H1 (cell line): Measurements from ENCODE around the gene KRTAP9-2. TPM values are rescaled to one million over a fixed set of nuclear protein-coding genes. Genes with fewer than 3 reads are reported as not detected.

Experiments used
- CTCF ChIA-PET: fragments of 300-600 bp; sonication (Branson Sonifier 250); formaldehyde crosslinking; loops from one replicate; lab custom pipeline; 2021; ENCODE audit not compliant: partially characterized antibody; lab: Charles Lee
- POLR2A ChIA-PET: fragments of 300-600 bp; sonication (Branson Sonifier 250); formaldehyde crosslinking; loops from one replicate; lab custom pipeline; 2021; ENCODE audit warnings: inconsistent platforms; ENCODE audit not compliant: partially characterized antibody; lab: Charles Lee
- DNase-seq, 2 experiments: peaks; one replicate each; pipeline versions ENCODE4 v3.0.0 to v3.0.0-alpha.2; 2010 to 2022; ENCODE audit warnings: low spot score in 2 of 2, low read depth in 1 of 2, mixed read lengths in 1 of 2
- FAIRE-seq: peaks from 2 replicates; lab custom pipeline; 2011; peaks lifted over from hg19 to GRCh38; lab: Jason Lieb, UNC
- H2AFZ ChIP-seq: 2 replicates; pipeline ENCODE4 v1.8.1; 2012; ENCODE audit warnings: low read length, inconsistent platforms
- H2AK5ac ChIP-seq: 2 replicates; pipeline ENCODE4 v1.6.1; 2013; ENCODE audit warnings: low read depth, low read length
- H2BK120ac ChIP-seq: replicated peaks from 2 replicates; pipeline ENCODE3; 2013; ENCODE audit warnings: low read depth, low read length, inconsistent platforms
- H2BK12ac ChIP-seq: 2 replicates; pipeline ENCODE4 v1.6.1; 2013; ENCODE audit warnings: low read depth, low read length
- H2BK15ac ChIP-seq: 2 replicates; pipeline ENCODE4 v1.6.1; 2013; ENCODE audit warnings: low read length
- H2BK20ac ChIP-seq: 2 replicates; pipeline ENCODE4 v1.6.1; 2013; ENCODE audit warnings: low read length
- H2BK5ac ChIP-seq: 2 replicates; pipeline ENCODE4 v1.6.1; 2013; ENCODE audit warnings: low read depth, low read length
- H3K14ac ChIP-seq: 2 replicates; pipeline ENCODE4 v1.6.1; 2013; ENCODE audit warnings: inconsistent platforms; ENCODE audit not compliant: insufficient read length
- H3K18ac ChIP-seq: 2 replicates; pipeline ENCODE4 v1.6.1; 2013; ENCODE audit warnings: low read length; ENCODE audit errors: extremely low read depth
- H3K23ac ChIP-seq: 2 replicates; pipeline ENCODE4 v1.6.1; 2013; ENCODE audit warnings: inconsistent platforms; ENCODE audit not compliant: insufficient read length
- H3K23me2 ChIP-seq: 2 replicates; pipeline ENCODE4 v1.6.1; 2013; ENCODE audit warnings: low read depth, low read length
- H3K27ac ChIP-seq: 2 replicates; pipeline ENCODE4 v1.6.1; 2011; ENCODE audit warnings: low read depth, low read length, inconsistent platforms
- H3K27me3 ChIP-seq, 4 experiments: replicated peaks in 1 of 4; 1 replicate in 1 of 4; 2 replicates in 3 of 4; pipeline versions ENCODE4 v1.6.1 to v1.8.1; 2011 to 2013; ENCODE audit warnings: low read length in 3 of 4, mild to moderate bottlenecking in 3 of 4, inconsistent platforms in 2 of 4, mixed read lengths in 2 of 4, moderate library complexity in 1 of 4; ENCODE audit not compliant: control insufficient read depth in 3 of 4, insufficient read depth in 3 of 4; ENCODE audit errors: extremely low read depth in 1 of 4
- H3K36me3 ChIP-seq, 4 experiments: 2 replicates each; pipeline versions ENCODE4 v1.6.1 to v1.8.1; 2011 to 2013; ENCODE audit warnings: mild to moderate bottlenecking in 4 of 4, low read length in 3 of 4, moderate library complexity in 2 of 4, control low read depth in 1 of 4, inconsistent platforms in 1 of 4; ENCODE audit not compliant: insufficient read depth in 4 of 4, control insufficient read depth in 2 of 4
- H3K4ac ChIP-seq: replicated peaks from 2 replicates; pipeline ENCODE3; 2013; ENCODE audit warnings: low read length, low read depth, mixed read lengths, inconsistent platforms; ENCODE audit not compliant: insufficient read length
- H3K4me1 ChIP-seq, 4 experiments: replicated peaks in 1 of 4; 1 replicate in 1 of 4; 2 replicates in 3 of 4; pipeline versions ENCODE4 v1.6.1 to v1.8.1; 2011 to 2013; ENCODE audit warnings: low read length in 3 of 4, inconsistent platforms in 2 of 4, mixed read lengths in 1 of 4; ENCODE audit not compliant: insufficient read depth in 4 of 4, control insufficient read depth in 3 of 4
- H3K4me2 ChIP-seq, 2 experiments: 2 replicates each; pipeline versions ENCODE4 v1.6.1 to v1.8.1; 2011 to 2013; ENCODE audit warnings: low read depth in 2 of 2, low read length in 2 of 2, control low read depth in 1 of 2, inconsistent platforms in 1 of 2, mild to moderate bottlenecking in 1 of 2; ENCODE audit not compliant: insufficient read depth in 1 of 2
- H3K4me3 ChIP-seq, 4 experiments: fragments of 200-600, 300-600 bp in 1 of 4; sonication (generic), shearing (Covaris generic), sonication (Bioruptor Twin) in 1 of 4; 2 replicates each; pipeline versions ENCODE4 v1.5.1 to v1.8.1; 2011 to 2016; ENCODE audit warnings: low read length in 4 of 4, low read depth in 3 of 4, control low read depth in 2 of 4, inconsistent platforms in 2 of 4, mild to moderate bottlenecking in 2 of 4, mixed read lengths in 1 of 4, moderate library complexity in 1 of 4; ENCODE audit not compliant: insufficient read depth in 2 of 4; ENCODE audit errors: extremely low read depth in 1 of 4
- H3K56ac ChIP-seq: replicated peaks from 2 replicates; pipeline ENCODE3; 2013; ENCODE audit warnings: low read depth, mild to moderate bottlenecking, mixed read lengths, low read length, inconsistent platforms; ENCODE audit not compliant: insufficient read length
- H3K79me1 ChIP-seq: 2 replicates; pipeline ENCODE4 v1.6.1; 2013; ENCODE audit warnings: low read depth, low read length, control low read depth
- H3K79me2 ChIP-seq, 2 experiments: 2 replicates each; pipeline versions ENCODE4 v1.6.1 to v1.8.1; 2012 to 2013; ENCODE audit warnings: low read length in 2 of 2, mild to moderate bottlenecking in 2 of 2, inconsistent platforms in 1 of 2; ENCODE audit not compliant: insufficient read depth in 2 of 2, control insufficient read depth in 1 of 2
- H3K9ac ChIP-seq, 4 experiments: replicated peaks in 1 of 4; 1 replicate in 1 of 4; 2 replicates in 3 of 4; pipeline versions ENCODE4 v1.6.1 to v1.8.1; 2011 to 2013; ENCODE audit warnings: low read depth in 3 of 4, low read length in 3 of 4, control low read depth in 2 of 4, mild to moderate bottlenecking in 2 of 4, moderate library complexity in 2 of 4, inconsistent platforms in 1 of 4; ENCODE audit errors: extremely low read depth in 1 of 4
- H3K9me3 ChIP-seq, 2 experiments: 2 replicates each; pipeline versions ENCODE4 v1.6.1 to v1.8.1; 2012 to 2013; ENCODE audit warnings: mild to moderate bottlenecking in 2 of 2, moderate library complexity in 2 of 2, control low read depth in 1 of 2, inconsistent platforms in 1 of 2, low read depth in 1 of 2, low read length in 1 of 2, mixed read lengths in 1 of 2; ENCODE audit not compliant: insufficient read depth in 2 of 2
- H4K20me1 ChIP-seq, 2 experiments: replicated peaks in 1 of 2; 2 replicates each; pipeline versions ENCODE3 to v1.8.1; 2011 to 2013; ENCODE audit warnings: inconsistent platforms in 2 of 2, low read length in 2 of 2, mild to moderate bottlenecking in 1 of 2; ENCODE audit not compliant: insufficient read depth in 2 of 2, control insufficient read depth in 1 of 2
- H4K5ac ChIP-seq: 2 replicates; pipeline ENCODE4 v1.6.1; 2013; ENCODE audit warnings: low read length, low read depth, mixed read lengths, inconsistent platforms; ENCODE audit not compliant: insufficient read length
- H4K8ac ChIP-seq: 2 replicates; pipeline ENCODE4 v1.8.0; 2013; ENCODE audit warnings: mild to moderate bottlenecking, moderate library complexity, low read length, inconsistent platforms; ENCODE audit not compliant: insufficient read depth; ENCODE audit errors: extremely low read depth
- H4K91ac ChIP-seq: replicated peaks from 2 replicates; pipeline ENCODE3; 2013; ENCODE audit warnings: low read length, mixed read lengths, inconsistent platforms; ENCODE audit not compliant: insufficient read length
- CBX8 ChIP-seq: fragments of 300-800, 300-1000 bp; sonication (generic); IDR thresholded peaks from 2 replicates; pipeline ENCODE4 v1.7.1; 2016; ENCODE audit warnings: low read depth, low read length, borderline replicate concordance
- CHD1 ChIP-seq: IDR thresholded peaks from 2 replicates; pipeline ENCODE4 v1.6.1; 2012; ENCODE audit warnings: low read depth, low read length, improper control_type of control experiment
- CTCF ChIP-seq, 3 experiments: IDR thresholded peaks; 1 replicate in 2 of 3; 2 replicates in 1 of 3; pipeline versions ENCODE4 v1.5.1 to v1.6.1; 2011; ENCODE audit warnings: low read length in 3 of 3, mild to moderate bottlenecking in 3 of 3, inconsistent platforms in 2 of 3, low read depth in 1 of 3, moderate library complexity in 1 of 3; ENCODE audit not compliant: insufficient read depth in 1 of 3; ENCODE audit errors: control extremely low read depth in 1 of 3
- JUN ChIP-seq: IDR thresholded peaks from 2 replicates; pipeline ENCODE4 v1.6.1; 2011; ENCODE audit warnings: low read depth, mild to moderate bottlenecking, improper control_type of control experiment, low read length
- KDM5A ChIP-seq: fragments of 200-600 bp; IDR thresholded peaks from 2 replicates; pipeline ENCODE4 v1.7.1; 2012; ENCODE audit warnings: mild to moderate bottlenecking, low read length, inconsistent platforms, mixed read lengths
- SAP30 ChIP-seq: fragments of 300-600 bp; sonication (generic); IDR thresholded peaks from 2 replicates; pipeline ENCODE4 v1.7.1; 2012; ENCODE audit warnings: low read length, moderate library complexity, mild to moderate bottlenecking, inconsistent platforms; ENCODE audit not compliant: insufficient read depth, insufficient replicate concordance
- SP4 ChIP-seq: IDR thresholded peaks from 2 replicates; pipeline ENCODE4 v1.6.1; 2012; ENCODE audit warnings: low read length, inconsistent platforms
- TAF7 ChIP-seq: optimal IDR thresholded peaks from 2 replicates; pipeline ENCODE3; 2011; ENCODE audit warnings: low read depth, mild to moderate bottlenecking, inconsistent platforms, low read length, moderate library complexity, borderline replicate concordance
- TBP ChIP-seq: IDR thresholded peaks from 2 replicates; pipeline ENCODE4 v1.6.1; 2011; ENCODE audit warnings: low read depth, low read length, improper control_type of control experiment
- TCF12 ChIP-seq: IDR thresholded peaks from 2 replicates; pipeline ENCODE4 v1.6.1; 2011; ENCODE audit warnings: low read depth, mild to moderate bottlenecking, low read length
- TEAD4 ChIP-seq: IDR thresholded peaks from 2 replicates; pipeline ENCODE4 v1.6.1; 2012; ENCODE audit warnings: low read depth, low read length, inconsistent platforms, mixed read lengths
- WGBS, 2 experiments: shearing (Covaris generic) in 1 of 2; methylation state at CpG; one replicate each; pipeline versions ENCODE4 v1.1.6 to v1.1.7; 2013 to 2015; ENCODE audit warnings: low lambda C conversion rate in 2 of 2, mixed read lengths in 2 of 2, inconsistent platforms in 1 of 2, low coverage in 1 of 2, missing lambda C conversion rate in 1 of 2; ENCODE audit not compliant: insufficient replicate concordance in 2 of 2, insufficient coverage in 1 of 2, insufficient read length in 1 of 2; ENCODE audit errors: extremely low coverage in 1 of 2, missing lambda C conversion rate in 1 of 2; 5-methylcytosine and 5-hydroxymethylcytosine counted together
- polyA plus RNA-seq, 7 experiments: library from polyadenylated mRNA; depleted of rRNA in 3 of 7; stranded (reverse) in 5 of 7; unstranded in 2 of 7; fragments of >200 nt in 5 of 7; fragments of 200-250 nt in 2 of 7; gene quantifications; 1 replicate in 5 of 7; 2 replicates in 1 of 7; 4 replicates in 1 of 7; pipeline versions ENCODE4 v1.2.1 to v1.2.3, GENCODE V29; 2011 to 2013; ENCODE audit warnings: missing spikeins in 2 of 7, mixed read lengths in 2 of 7
- total RNA-seq: library from RNA; stranded (reverse); fragmentation: NEBNext Ultra II Directional; extraction: Animal tissue kit (Norgen Biotek cat#: 25700); gene quantifications from 2 replicates; pipeline ENCODE4 v1.2.1, GENCODE V29; 2021

The KRTAP9-2 gene
- total and polyA plus RNA-seq, 2 of the 8 experiments (the other 6 are each of a cell fraction or from before 2014, with no cell fraction given): not detected

GRCh38 chr17:41212524-41213169 is 13.8 kb upstream of the KRTAP9-2 start:
- Histone ChIP-seq H2BK12ac (peak overlapping the region; percentile 23; the same call in 1 of the 2 replicates), H4K8ac (peak overlapping the region; percentile 77; the same call in 1 of the 2 replicates), H2BK5ac (peak overlapping the region; percentile 67; the same call in 1 of the 2 replicates), H3K23me2 (no peaks in the 10 kb centered on the region), H3K18ac (no peak overlapping the region), H2AFZ (no peak overlapping the region), H3K56ac (no peak overlapping the region), H3K4me1 (no peaks in the 10 kb centered on the region), H3K4me2 (no peak overlapping the region), H3K79me2 (no peaks in the 10 kb centered on the region), H3K27me3 (no peaks in the 10 kb centered on the region), H4K20me1 (no peaks in the 10 kb centered on the region), H3K4ac (no peak overlapping the region), H2AK5ac (no peak overlapping the region), H3K23ac (no peak overlapping the region), H2BK120ac (no peak overlapping the region), H3K27ac (no peak overlapping the region), H3K36me3 (no peaks in the 10 kb centered on the region), H2BK20ac (no peak overlapping the region), H3K9ac (0 out of 7 replicates have a peak overlapping the region, but pooled peaks of 1 of the 4 experiments have one; percentile 13), H4K91ac (no peak overlapping the region), H3K9me3 (0 out of 4 replicates have a peak, but pooled peaks cover 0 to under 1% of the 10 kb centered on the region in 2 experiments), H3K14ac (no peak overlapping the region), H3K4me3 (no peak overlapping the region), H2BK15ac (no peak overlapping the region; the same call in 1 of the 2 replicates), H3K79me1 (no peaks in the 10 kb centered on the region), H4K5ac (no peak overlapping the region)
- FAIRE-seq (no peak), DNase-seq (no peak)
- ChIA-PET POLR2A (no interaction called here), CTCF (interaction anchor here (0.8 to 1.4 kb wide), 4 partner anchors 13 to 336 kb away, joined by 3 read pairs; no protein-coding TSS in a partner anchor)
- WGBS, 2 experiments: 85% methylated on average over 7 of the region's 7 CpGs; no CpG with 5 or more reads in 1 of the 2 experiments
- TF ChIP-seq CTCF (IDR thresholded peaks at IDR 0.05; ENCODE audit: control extremely low read depth in 1 of 3, insufficient read depth in 1 of 3, low read depth in 1 of 3, low read length in 3 of 3) (no peak), CBX8 (no peak), SP4 (no peak), TCF12 (no peak), TEAD4 (no peak), SAP30 (no peak), KDM5A (no peak), TBP (no peak), CHD1 (no peak), JUN (no peak), TAF7 (no peak)
